A204.1 (cell line): ENCODE data around the gene FNDC3B.

Experiments used
- FAIRE-seq: peaks from 2 replicates; lab custom pipeline; 2012; peaks lifted over from hg19 to GRCh38; lab: Jason Lieb, UNC

FNDC3B gene

DNA sequence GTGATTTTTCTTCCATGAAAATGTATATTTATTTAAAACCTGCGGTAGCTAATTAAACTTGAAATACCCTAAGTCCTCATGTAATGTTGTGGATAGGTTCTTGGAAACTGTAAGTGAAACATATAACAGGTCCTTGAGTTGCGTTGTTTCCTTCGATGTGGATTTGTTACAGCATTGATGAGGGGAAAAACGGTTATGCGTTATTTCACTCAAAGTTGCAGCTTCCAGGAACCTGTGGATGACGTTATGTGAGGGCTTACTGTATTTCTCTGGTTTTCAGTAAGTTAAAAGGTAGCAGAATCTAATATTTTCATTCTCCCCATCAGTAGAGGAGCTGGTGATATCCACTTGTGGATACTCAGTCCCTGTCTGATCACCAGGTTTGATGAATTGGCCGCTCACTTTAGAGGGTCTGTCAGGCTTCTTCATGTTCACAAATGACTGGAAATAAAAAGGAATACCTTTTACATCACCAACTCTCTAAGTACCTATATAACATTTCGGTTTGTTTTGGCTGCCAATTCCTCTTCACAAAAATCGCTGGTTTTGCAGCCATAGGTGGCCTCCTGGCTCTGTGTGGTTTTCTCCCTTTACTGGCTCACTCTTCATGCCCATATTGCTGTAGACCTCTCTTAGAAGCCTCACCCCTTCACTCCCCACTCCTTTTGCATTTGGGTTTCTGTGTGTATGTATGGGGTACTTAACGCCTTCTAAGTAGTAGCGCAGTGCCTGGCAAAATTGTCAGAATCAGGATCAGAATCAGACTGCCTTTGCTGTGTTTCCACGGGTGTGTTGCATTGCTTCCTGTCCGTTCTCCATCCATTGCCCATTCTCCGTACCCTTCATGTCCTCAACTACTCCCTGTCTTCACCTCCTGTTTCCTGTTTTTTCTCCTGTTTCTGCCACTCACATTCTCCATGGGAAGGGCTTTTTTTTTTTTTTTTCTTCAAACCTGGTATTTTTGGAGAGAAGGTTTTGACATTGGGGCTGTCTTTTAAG is 112.6 kb downstream of the FNDC3B start:
- FAIRE-seq = peak; percentile 70

DNA sequence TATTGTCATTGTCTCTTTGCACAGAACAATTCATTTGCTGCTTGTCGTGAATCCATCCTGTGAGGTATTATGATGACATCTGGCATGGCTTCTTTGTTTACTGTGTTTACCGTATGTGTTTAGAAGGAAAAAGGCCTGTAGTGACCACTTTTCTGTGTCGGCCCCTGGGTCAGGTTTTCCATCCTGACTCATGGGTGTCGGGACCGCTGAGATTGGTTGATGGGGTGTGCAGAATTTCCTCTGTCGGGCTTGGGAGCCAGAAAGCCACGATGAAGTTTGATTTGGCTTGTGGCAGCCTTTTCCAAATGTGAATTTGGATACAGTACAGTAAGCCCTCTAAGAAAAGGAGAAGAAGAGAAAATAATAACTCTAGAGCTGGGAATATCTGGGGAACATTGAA is 113.5 kb downstream of the FNDC3B start:
- no peak for FAIRE-seq

DNA sequence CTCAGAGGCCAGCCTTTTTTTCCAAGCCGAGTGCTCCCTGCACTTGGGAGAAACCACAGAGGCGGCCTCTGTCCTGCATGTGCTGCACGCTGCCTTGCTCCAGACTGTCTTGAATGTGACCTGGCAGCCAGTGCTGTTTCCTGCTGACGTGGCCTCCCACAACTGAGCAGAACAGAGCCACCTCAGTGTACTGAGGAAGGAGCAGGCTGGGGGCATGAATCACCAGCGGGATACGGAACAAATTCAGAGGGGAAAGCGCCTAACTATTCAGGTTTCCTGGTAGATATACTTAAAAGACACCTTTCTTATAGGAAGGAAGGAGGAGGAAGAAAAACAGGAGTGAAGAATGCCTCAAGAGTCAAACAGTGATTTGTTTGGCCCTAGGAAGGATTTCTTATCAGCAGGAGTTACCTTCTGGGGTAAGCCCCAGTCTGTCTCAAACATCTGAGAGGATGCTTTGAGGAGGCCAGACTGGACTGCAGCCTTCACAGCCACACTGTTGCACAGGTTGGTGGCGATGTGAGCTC is 114.0 kb downstream of the FNDC3B start:
- peak; percentile 98 for FAIRE-seq

DNA sequence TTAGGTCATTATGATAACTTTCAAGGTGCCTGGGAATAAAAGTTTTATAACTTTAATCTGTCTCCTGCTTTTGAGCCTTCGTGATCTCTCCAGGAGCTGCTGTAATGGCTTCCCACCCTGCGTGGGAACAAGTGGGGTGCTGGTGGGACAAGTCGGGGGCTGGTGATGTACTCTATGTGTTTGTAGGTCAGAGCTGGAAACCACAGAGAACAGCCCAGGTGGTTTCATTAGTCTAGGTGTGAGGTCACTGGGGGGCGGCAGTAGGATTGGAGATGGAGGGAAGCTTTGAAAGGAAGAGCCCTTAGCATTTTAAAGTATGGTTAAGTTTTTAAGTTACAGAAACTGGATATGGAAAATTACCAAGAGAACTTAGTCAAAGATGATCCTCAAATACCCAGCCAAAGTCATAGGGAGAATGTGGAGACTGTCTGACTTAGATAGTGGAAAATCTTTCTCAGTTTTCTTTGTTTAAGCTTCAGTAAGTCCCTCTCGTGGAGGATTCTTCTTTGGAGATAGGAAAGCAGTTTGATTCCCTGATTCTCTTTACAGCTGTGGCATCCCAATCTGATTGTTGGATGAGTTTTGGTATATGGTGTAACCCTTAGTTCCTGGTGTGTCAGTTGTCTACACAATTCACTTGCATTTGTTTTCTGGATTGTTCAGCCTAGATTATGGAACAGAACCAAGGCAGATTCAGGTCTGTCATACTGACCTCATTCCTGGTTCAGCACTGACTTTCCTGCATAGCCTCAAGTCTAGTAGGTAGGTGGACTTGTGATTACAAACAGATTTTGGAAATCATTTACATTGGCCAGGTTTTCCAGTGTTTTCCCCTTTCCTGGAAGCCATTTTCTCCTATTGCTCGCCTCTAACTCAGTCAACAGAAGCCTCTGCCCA is 115.6 kb downstream of the FNDC3B start:
- peak; percentile 29 for FAIRE-seq

DNA sequence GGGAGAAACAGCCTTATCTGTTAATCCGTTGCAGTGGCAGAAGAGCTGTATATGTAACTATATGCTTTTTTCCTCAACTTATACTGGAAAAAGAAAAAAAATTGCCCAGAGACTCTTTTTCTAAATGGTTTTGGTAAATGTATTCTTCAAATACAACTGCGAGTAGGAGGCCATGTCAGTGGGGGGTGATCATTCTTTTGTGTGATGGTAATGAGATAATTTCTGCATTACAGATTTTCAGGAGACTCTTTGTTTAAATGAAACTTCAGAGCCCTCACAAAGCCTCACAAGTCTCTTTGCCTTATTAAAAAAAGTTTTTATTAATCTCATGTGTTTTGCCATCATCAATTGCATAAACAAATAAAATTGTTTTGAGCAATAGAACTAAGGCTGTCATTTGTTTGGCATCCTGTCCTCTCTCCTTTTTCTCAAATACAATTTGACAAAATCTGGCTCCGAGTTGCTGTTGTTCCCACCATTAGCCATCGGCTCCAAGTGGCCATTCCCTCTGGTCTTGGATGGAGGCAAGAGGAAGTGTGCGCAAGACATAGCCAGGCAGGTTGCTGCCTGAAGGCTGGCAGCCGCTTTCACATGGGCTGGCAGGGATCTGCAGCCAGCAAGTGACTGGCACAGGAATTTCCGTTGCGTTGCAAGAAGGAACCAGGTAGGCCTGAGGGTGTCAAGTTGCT is 116.7 kb downstream of the FNDC3B start:
- no peak for FAIRE-seq

DNA sequence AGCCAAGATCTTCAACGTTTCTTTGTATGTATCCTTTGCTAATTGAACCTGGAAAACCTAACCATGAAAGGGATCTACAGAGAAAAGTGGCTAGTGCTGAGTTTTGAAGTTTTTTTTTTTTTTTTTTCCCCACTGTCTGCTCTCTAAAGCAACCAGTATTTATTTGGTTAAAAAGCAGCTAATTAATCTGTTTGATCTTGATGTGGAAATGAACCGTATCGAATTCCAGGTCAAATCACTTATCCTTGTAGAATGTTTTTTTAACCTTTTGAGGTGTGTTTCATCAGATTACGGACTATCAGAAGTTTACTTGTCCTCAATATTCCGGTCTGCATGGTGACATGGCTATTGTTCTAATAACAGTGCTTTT is 117.2 kb downstream of the FNDC3B start:
- peak; percentile 66 for FAIRE-seq

DNA sequence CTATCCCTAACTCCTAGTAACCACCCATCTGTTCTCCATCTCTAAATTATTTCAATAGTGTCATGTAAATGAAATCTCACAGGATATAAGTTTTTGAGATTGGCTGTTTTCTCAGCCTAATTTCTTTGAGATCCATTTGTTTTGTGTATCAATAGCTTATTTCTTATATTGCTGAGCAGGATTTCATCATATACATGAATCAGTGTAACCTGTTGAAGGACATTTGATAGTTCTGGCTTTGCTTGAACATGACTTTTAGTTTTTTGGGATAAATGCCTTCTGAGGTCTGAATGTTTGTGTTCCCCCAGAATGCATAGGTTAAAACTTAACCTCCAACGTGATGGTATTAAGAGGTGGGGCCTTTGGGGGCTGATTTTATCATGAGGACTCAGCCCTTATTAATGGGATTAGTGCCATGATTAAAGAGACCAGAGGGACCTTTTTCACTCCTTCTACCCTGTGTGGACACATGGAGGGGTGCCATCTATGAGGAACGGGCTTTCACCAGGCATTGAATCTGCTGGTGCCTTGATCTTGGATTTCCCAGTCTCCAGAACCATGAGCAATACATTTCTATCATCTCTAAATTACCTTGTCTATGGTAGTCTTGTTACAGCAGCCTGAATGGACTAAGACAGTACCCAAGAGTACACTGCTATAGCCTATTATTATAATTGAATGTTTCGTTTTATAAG is 118.3 kb downstream of the FNDC3B start:
- FAIRE-seq = no peak

DNA sequence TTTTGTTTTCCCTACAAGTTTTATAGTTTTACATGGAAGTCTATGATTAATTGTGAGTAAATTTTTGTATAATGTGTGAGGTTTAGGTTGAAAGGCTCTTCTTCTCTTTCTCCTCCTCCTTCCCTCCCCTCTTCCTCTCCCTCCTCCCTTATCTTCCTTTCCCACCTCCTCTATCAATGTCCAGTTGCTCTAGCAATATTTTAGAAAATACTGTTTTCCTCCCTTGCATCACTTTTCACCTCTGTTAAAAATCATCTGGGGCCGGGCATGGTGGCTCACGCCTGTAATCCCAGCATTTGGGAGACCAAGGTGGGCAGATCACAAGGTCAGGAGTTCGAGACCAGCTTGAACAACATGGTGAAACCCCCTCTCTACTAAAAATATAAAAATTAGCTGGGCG is 119.4 kb downstream of the FNDC3B start:
- FAIRE-seq = no peak

DNA sequence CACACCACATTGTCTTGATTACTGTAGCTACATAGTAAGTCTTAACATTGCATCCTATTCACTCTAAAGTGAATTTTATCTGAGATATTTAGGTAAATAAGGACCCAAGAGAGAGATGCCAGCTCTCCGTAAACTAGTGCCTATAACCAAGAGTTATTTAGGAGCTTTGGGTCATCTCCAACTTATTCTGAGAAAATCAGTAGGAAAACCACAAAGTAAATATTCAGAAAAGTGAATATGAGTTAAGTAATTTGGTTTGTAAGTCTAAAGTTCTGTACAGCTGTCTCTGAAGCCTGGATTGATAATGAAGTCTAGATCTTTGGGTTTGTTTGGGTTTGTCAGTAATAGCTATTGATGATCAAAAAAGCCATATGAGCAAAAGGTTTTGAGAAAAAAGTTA is 120.0 kb downstream of the FNDC3B start:
- FAIRE-seq = no peak

DNA sequence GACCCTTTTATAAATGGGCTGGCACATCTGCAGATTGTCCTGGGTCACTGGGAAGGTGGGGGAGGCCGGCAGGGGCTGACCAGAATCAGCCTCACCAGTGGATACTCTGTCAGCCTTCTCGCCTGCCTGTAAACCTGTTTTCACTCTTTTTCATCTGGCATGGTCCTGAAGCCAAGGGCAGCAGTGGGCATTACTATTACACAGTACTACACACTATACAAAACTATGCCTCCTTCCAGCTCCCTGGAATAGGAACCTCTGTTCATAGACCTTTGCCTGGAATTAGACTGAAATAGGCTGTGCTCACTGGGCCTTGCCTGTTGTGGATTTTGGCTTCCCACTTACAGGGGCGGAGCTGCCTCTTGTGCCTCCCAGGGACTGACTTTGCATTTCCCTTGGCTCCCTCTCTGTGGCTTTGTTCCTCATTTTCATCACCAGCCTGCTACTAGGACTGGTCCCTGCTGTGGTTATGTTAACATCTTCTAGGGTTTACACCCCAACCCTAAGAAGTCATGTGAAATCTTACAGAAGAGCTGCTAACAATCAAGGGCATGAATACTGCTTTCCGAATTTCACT is 120.7 kb downstream of the FNDC3B start:
- peak; percentile 86 for FAIRE-seq

DNA sequence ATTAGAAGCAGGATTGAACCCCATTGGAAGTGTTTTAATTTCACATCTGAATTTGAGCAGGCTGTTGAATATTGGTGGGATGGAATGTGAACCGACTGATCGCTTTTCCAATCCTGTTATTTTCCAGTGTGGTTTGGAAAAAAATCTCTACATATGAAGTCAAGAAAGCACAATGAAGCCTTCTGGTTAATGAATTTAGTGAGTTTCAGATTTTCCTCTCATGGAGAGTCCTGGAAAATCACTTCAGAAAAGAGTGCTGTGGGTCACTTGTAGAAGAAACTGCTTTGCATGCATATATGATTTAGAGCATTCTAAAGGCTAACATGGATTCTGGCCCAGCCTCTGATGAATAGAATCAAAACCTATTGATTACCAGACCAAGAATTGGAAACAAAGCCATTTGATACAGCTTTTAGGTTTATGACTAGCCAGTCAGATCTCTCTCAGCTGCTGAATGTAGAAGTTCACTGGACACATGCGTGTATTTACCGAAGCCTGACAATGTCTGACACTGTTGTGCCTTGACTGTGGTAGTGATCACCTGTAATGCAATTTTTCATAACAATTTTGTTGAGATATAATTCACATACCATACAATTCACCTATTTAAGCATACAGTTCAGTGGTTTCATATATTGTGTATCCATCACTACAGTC is 121.9 kb downstream of the FNDC3B start:
- FAIRE-seq = no peak

DNA sequence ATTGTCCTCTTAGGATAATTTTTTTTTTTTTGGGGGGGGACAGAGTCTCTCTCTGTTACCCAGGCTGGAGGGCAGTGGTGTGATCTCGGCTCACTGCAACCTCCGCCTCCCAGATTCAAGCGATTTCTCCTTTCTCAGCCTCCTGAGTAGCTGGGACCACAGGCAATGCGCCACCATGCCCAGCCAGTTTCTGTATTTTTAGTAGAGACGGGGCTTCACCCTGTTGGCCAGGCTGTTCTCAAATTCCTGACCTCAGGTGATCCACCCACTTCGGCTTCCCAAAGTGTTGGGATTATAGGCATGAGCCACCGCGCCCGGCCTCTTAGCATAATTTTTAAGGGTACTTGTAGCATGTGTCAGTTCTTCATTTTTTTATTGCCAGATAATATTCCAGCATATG is 122.6 kb downstream of the FNDC3B start:
- no peak for FAIRE-seq

DNA sequence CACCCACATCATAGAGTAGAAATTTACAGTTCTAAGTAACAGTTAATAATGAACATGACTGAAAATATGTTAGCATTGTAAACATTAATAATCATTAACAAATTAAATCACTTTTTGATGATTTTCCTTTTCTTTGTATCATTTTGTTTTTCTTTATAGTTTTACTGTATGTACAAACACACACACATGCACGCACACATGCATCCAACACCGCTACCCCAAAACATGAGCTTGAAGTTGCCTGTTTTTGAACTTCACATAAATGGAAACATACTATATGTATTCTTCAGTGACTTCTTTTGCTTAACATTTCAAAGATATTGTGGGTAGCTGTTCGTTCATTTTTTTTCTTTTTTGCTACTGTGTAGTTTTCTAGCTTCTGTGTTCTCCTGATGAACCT is 123.9 kb downstream of the FNDC3B start:
- no peak for FAIRE-seq

DNA sequence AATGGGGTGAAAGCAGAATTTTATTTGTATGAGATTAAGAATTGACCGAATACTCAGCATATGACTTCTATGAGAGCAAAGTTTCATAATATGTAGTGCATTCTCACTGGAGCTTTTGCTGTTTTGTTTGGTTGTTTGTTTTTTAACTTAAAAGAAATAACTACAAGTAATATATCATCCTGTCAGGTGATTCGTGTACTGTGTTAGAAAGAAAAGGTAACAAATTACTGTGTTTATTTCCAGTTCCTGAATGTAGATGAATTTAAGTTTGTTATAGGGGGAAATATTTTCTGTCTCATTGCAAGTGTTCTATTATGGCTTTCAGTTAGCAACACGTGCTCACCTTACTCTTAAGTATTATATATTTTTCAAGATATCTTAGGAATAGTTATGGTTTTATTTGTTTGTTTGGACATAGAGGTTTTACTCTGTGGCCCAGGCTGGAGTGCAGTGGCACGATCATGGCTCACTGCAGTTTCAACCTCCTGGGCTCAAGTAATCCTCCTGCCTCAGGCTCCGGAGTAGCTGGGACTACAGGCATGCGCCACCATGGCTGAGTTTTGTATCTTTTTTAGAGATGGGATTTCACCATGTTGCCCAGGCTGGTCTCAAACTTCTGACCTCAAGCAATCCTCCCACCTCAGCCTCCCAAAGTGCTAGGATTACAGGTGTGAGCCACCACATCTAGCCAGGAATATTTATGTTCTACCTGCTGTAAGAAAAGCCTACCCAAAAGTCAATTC is 125.4 kb downstream of the FNDC3B start:
- no peak for FAIRE-seq

DNA sequence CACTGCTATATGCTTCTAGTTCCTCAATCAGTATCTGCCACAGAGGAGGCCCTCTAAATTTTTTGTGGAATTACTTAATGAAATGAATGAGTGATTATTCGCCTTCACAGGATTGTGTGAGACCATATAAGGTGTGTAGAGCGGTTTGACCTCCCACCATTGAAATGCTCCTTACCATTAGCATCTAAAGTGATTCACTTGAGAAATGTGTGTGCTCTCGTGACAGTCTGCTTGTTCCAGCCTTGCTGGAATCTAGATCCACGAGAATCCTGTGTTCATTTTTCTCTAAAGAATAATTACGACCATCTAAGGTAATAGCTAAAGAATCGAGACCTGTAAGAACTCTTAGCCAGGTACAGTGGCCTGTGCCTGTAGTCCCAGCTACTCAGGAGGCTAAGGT is 126.9 kb downstream of the FNDC3B start:
- no peak for FAIRE-seq

DNA sequence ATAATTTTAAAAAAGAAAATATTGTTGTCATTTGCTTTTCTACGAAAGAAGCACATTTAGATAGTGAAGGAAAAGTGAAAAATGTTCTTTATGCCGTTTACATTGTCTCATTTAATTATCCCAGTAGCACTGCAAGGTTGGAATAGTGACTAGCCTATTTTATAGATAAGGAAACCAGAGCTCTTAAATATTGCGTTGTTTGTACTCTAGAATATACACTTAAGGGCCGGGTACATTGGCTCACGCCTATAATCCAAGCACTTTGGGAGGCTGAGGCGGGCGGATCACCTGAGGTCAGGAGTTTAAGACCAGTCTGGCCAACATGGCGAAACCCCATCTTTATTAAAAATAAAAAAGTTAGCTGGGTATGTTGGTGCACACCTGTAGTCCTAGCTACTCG is 127.5 kb downstream of the FNDC3B start:
- FAIRE-seq = no peak

DNA sequence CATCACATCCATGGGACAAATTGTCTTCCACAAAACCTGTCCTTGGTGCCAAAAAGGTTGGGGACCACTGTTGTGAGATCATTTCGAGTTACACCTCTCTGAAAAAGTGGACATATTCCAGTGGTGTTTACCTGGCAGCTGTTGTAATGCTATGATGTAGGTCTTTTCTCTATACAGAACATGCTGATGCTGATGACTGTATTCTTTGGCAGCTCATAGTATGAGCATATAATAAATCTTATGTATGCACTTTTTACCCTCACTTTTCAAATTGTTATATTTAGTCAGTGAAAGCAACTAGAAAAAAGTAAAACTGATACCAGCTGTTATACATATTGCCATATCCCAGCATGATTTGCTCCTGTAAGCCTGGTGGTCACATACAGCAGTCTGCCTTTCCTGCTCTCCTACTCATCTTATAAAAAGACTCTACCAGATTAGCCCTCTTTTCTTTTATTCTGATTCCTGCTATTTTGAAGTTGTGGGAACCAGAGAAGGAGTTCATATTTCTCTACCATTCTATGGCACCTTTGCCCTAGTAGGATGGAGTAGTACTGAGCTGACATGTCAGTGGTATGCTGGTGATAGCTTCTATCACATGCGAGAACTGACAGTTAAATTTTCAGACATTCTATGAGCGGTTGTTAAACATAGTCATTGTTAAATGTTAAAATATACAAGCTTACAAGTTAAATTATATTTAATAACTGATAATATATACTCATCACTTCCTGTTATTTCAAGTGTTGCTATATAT is 128.7 kb downstream of the FNDC3B start:
- FAIRE-seq = no peak

DNA sequence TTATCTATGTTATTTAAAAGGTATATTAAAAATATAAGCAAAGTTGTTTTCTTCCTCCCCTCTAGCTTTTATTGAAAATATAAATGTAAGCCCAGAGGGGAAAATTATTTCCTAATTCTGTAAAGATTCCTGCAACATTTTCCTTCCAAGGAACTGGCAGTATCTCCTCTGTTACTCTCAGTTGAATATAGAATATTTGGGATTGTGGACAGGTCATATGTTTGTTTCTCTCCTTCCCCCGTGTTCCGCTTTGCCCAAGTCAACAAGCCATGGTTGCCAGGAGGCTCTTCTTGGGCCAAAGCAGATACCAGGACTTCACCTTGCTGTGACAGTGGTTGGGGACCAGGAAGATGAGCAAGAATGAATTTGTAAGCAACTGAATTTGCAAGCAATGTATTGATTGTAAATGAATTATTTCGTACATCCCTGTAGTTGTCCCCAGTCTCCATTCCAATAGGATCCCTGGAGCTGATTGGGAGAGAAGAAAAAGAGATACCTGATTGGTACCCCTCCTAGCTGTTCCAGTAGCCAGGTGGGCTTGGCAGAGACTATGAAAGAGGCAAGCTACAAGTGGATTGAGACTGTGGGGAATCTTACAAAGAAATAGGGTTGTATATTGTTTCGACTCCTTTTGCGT is 130.8 kb downstream of the FNDC3B start:
- no peak for FAIRE-seq

DNA sequence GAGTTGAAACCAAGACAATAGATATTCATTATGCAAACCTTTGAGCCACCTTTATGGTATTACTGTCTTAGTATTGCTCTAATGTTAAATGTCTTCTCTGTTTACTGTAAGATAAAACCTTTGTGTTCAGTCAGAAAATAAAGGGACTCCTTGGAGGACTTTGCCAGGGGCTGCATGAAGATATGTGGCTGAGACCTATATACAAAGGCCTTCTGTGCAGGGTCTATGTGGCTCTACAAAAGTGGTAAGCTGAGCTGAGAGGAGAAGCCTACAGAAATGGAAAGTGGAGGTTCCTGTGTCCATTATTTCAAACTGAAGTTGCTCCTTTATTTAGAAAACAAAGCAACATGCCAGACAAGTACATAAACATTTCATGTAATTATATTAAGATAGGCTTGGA is 131.5 kb downstream of the FNDC3B start:
- FAIRE-seq = no peak
